H1 (cell line): ENCODE measurements around the gene KCNAB3. TPM values are rescaled to one million over a fixed set of nuclear protein-coding genes. Genes with fewer than 3 reads are reported as not detected.

ENCODE experiments used
- CTCF ChIA-PET: fragments of 300-600 bp; sonication (Branson Sonifier 250); formaldehyde crosslinking; loops from one replicate; lab custom pipeline; 2021; ENCODE audit not compliant: partially characterized antibody; lab: Charles Lee
- POLR2A ChIA-PET: fragments of 300-600 bp; sonication (Branson Sonifier 250); formaldehyde crosslinking; loops from one replicate; lab custom pipeline; 2021; ENCODE audit warnings: inconsistent platforms; ENCODE audit not compliant: partially characterized antibody; lab: Charles Lee
- DNase-seq, 2 experiments: peaks; one replicate each; pipeline versions ENCODE4 v3.0.0 to v3.0.0-alpha.2; 2010 to 2022; ENCODE audit warnings: low spot score in 2 of 2, low read depth in 1 of 2, mixed read lengths in 1 of 2
- FAIRE-seq: peaks from 2 replicates; lab custom pipeline; 2011; peaks lifted over from hg19 to GRCh38; lab: Jason Lieb, UNC
- H2AFZ ChIP-seq: 2 replicates; pipeline ENCODE4 v1.8.1; 2012; ENCODE audit warnings: low read length, inconsistent platforms
- H2AK5ac ChIP-seq: 2 replicates; pipeline ENCODE4 v1.6.1; 2013; ENCODE audit warnings: low read depth, low read length
- H2BK120ac ChIP-seq: replicated peaks from 2 replicates; pipeline ENCODE3; 2013; ENCODE audit warnings: low read depth, low read length, inconsistent platforms
- H2BK12ac ChIP-seq: 2 replicates; pipeline ENCODE4 v1.6.1; 2013; ENCODE audit warnings: low read depth, low read length
- H2BK15ac ChIP-seq: 2 replicates; pipeline ENCODE4 v1.6.1; 2013; ENCODE audit warnings: low read length
- H2BK20ac ChIP-seq: 2 replicates; pipeline ENCODE4 v1.6.1; 2013; ENCODE audit warnings: low read length
- H2BK5ac ChIP-seq: 2 replicates; pipeline ENCODE4 v1.6.1; 2013; ENCODE audit warnings: low read depth, low read length
- H3K14ac ChIP-seq: 2 replicates; pipeline ENCODE4 v1.6.1; 2013; ENCODE audit warnings: inconsistent platforms; ENCODE audit not compliant: insufficient read length
- H3K18ac ChIP-seq: 2 replicates; pipeline ENCODE4 v1.6.1; 2013; ENCODE audit warnings: low read length; ENCODE audit errors: extremely low read depth
- H3K23ac ChIP-seq: 2 replicates; pipeline ENCODE4 v1.6.1; 2013; ENCODE audit warnings: inconsistent platforms; ENCODE audit not compliant: insufficient read length
- H3K23me2 ChIP-seq: 2 replicates; pipeline ENCODE4 v1.6.1; 2013; ENCODE audit warnings: low read depth, low read length
- H3K27ac ChIP-seq: 2 replicates; pipeline ENCODE4 v1.6.1; 2011; ENCODE audit warnings: low read depth, low read length, inconsistent platforms
- H3K27me3 ChIP-seq, 4 experiments: replicated peaks in 1 of 4; 1 replicate in 1 of 4; 2 replicates in 3 of 4; pipeline versions ENCODE4 v1.6.1 to v1.8.1; 2011 to 2013; ENCODE audit warnings: low read length in 3 of 4, mild to moderate bottlenecking in 3 of 4, inconsistent platforms in 2 of 4, mixed read lengths in 2 of 4, moderate library complexity in 1 of 4; ENCODE audit not compliant: control insufficient read depth in 3 of 4, insufficient read depth in 3 of 4; ENCODE audit errors: extremely low read depth in 1 of 4
- H3K36me3 ChIP-seq, 4 experiments: 2 replicates each; pipeline versions ENCODE4 v1.6.1 to v1.8.1; 2011 to 2013; ENCODE audit warnings: mild to moderate bottlenecking in 4 of 4, low read length in 3 of 4, moderate library complexity in 2 of 4, control low read depth in 1 of 4, inconsistent platforms in 1 of 4; ENCODE audit not compliant: insufficient read depth in 4 of 4, control insufficient read depth in 2 of 4
- H3K4ac ChIP-seq: replicated peaks from 2 replicates; pipeline ENCODE3; 2013; ENCODE audit warnings: low read length, low read depth, mixed read lengths, inconsistent platforms; ENCODE audit not compliant: insufficient read length
- H3K4me1 ChIP-seq, 4 experiments: replicated peaks in 1 of 4; 1 replicate in 1 of 4; 2 replicates in 3 of 4; pipeline versions ENCODE4 v1.6.1 to v1.8.1; 2011 to 2013; ENCODE audit warnings: low read length in 3 of 4, inconsistent platforms in 2 of 4, mixed read lengths in 1 of 4; ENCODE audit not compliant: insufficient read depth in 4 of 4, control insufficient read depth in 3 of 4
- H3K4me2 ChIP-seq, 2 experiments: 2 replicates each; pipeline versions ENCODE4 v1.6.1 to v1.8.1; 2011 to 2013; ENCODE audit warnings: low read depth in 2 of 2, low read length in 2 of 2, control low read depth in 1 of 2, inconsistent platforms in 1 of 2, mild to moderate bottlenecking in 1 of 2; ENCODE audit not compliant: insufficient read depth in 1 of 2
- H3K4me3 ChIP-seq, 4 experiments: fragments of 200-600, 300-600 bp in 1 of 4; sonication (generic), shearing (Covaris generic), sonication (Bioruptor Twin) in 1 of 4; 2 replicates each; pipeline versions ENCODE4 v1.5.1 to v1.8.1; 2011 to 2016; ENCODE audit warnings: low read length in 4 of 4, low read depth in 3 of 4, control low read depth in 2 of 4, inconsistent platforms in 2 of 4, mild to moderate bottlenecking in 2 of 4, mixed read lengths in 1 of 4, moderate library complexity in 1 of 4; ENCODE audit not compliant: insufficient read depth in 2 of 4; ENCODE audit errors: extremely low read depth in 1 of 4
- H3K56ac ChIP-seq: replicated peaks from 2 replicates; pipeline ENCODE3; 2013; ENCODE audit warnings: low read depth, mild to moderate bottlenecking, mixed read lengths, low read length, inconsistent platforms; ENCODE audit not compliant: insufficient read length
- H3K79me1 ChIP-seq: 2 replicates; pipeline ENCODE4 v1.6.1; 2013; ENCODE audit warnings: low read depth, low read length, control low read depth
- H3K79me2 ChIP-seq, 2 experiments: 2 replicates each; pipeline versions ENCODE4 v1.6.1 to v1.8.1; 2012 to 2013; ENCODE audit warnings: low read length in 2 of 2, mild to moderate bottlenecking in 2 of 2, inconsistent platforms in 1 of 2; ENCODE audit not compliant: insufficient read depth in 2 of 2, control insufficient read depth in 1 of 2
- H3K9ac ChIP-seq, 4 experiments: replicated peaks in 1 of 4; 1 replicate in 1 of 4; 2 replicates in 3 of 4; pipeline versions ENCODE4 v1.6.1 to v1.8.1; 2011 to 2013; ENCODE audit warnings: low read depth in 3 of 4, low read length in 3 of 4, control low read depth in 2 of 4, mild to moderate bottlenecking in 2 of 4, moderate library complexity in 2 of 4, inconsistent platforms in 1 of 4; ENCODE audit errors: extremely low read depth in 1 of 4
- H3K9me3 ChIP-seq, 2 experiments: 2 replicates each; pipeline versions ENCODE4 v1.6.1 to v1.8.1; 2012 to 2013; ENCODE audit warnings: mild to moderate bottlenecking in 2 of 2, moderate library complexity in 2 of 2, control low read depth in 1 of 2, inconsistent platforms in 1 of 2, low read depth in 1 of 2, low read length in 1 of 2, mixed read lengths in 1 of 2; ENCODE audit not compliant: insufficient read depth in 2 of 2
- H4K20me1 ChIP-seq, 2 experiments: replicated peaks in 1 of 2; 2 replicates each; pipeline versions ENCODE3 to v1.8.1; 2011 to 2013; ENCODE audit warnings: inconsistent platforms in 2 of 2, low read length in 2 of 2, mild to moderate bottlenecking in 1 of 2; ENCODE audit not compliant: insufficient read depth in 2 of 2, control insufficient read depth in 1 of 2
- H4K5ac ChIP-seq: 2 replicates; pipeline ENCODE4 v1.6.1; 2013; ENCODE audit warnings: low read length, low read depth, mixed read lengths, inconsistent platforms; ENCODE audit not compliant: insufficient read length
- H4K8ac ChIP-seq: 2 replicates; pipeline ENCODE4 v1.8.0; 2013; ENCODE audit warnings: mild to moderate bottlenecking, moderate library complexity, low read length, inconsistent platforms; ENCODE audit not compliant: insufficient read depth; ENCODE audit errors: extremely low read depth
- H4K91ac ChIP-seq: replicated peaks from 2 replicates; pipeline ENCODE3; 2013; ENCODE audit warnings: low read length, mixed read lengths, inconsistent platforms; ENCODE audit not compliant: insufficient read length
- BACH1 ChIP-seq: IDR thresholded peaks from 2 replicates; pipeline ENCODE4 v1.6.1; 2012; ENCODE audit warnings: low read length, improper control_type of control experiment
- CHD1 ChIP-seq: IDR thresholded peaks from 2 replicates; pipeline ENCODE4 v1.6.1; 2012; ENCODE audit warnings: low read depth, low read length, improper control_type of control experiment
- CREB1 ChIP-seq: IDR thresholded peaks from 2 replicates; pipeline ENCODE4 v1.6.1; 2012; ENCODE audit warnings: inconsistent platforms
- EZH2 ChIP-seq: fragments of 200-600 bp; sonication (generic); IDR thresholded peaks from 2 replicates; pipeline ENCODE4 v1.7.1; 2012; ENCODE audit warnings: low read depth, mild to moderate bottlenecking, moderate library complexity, low read length, inconsistent platforms; ENCODE audit not compliant: severe bottlenecking
- GABPA ChIP-seq: IDR thresholded peaks from 2 replicates; pipeline ENCODE4 v1.6.1; 2011; ENCODE audit warnings: mild to moderate bottlenecking, low read length, moderate library complexity, borderline replicate concordance; ENCODE audit not compliant: insufficient read depth
- GTF2F1 ChIP-seq: IDR thresholded peaks from 2 replicates; pipeline ENCODE4 v1.6.1; 2012; ENCODE audit warnings: low read depth, low read length, improper control_type of control experiment, borderline replicate concordance
- JUND ChIP-seq: IDR thresholded peaks from 2 replicates; pipeline ENCODE4 v1.6.1; 2011; ENCODE audit warnings: mild to moderate bottlenecking, improper control_type of control experiment, low read length
- KDM4A ChIP-seq: IDR thresholded peaks from one replicate; pipeline ENCODE4 v1.7.1; 2012; ENCODE audit warnings: low read depth, mild to moderate bottlenecking, moderate library complexity, low read length, inconsistent platforms; ENCODE audit not compliant: severe bottlenecking
- NANOG ChIP-seq: IDR thresholded peaks from 2 replicates; pipeline ENCODE4 v1.6.1; 2011; ENCODE audit warnings: low read length, low read depth, mild to moderate bottlenecking, inconsistent platforms; ENCODE audit not compliant: insufficient read depth, poor library complexity, severe bottlenecking
- POLR2AphosphoS5 ChIP-seq: IDR thresholded peaks from 2 replicates; pipeline ENCODE4 v1.6.1; 2011; ENCODE audit warnings: low read depth, low read length
- RAD21 ChIP-seq, 2 experiments: IDR thresholded peaks in 1 of 2; conservative IDR thresholded peaks in 1 of 2; 2 replicates each; pipeline ENCODE4 v1.6.1; 2011; ENCODE audit warnings: low read depth in 2 of 2, low read length in 2 of 2, improper control_type of control experiment in 1 of 2, inconsistent platforms in 1 of 2, mild to moderate bottlenecking in 1 of 2, moderate library complexity in 1 of 2
- WGBS, 2 experiments: shearing (Covaris generic) in 1 of 2; methylation state at CpG; one replicate each; pipeline versions ENCODE4 v1.1.6 to v1.1.7; 2013 to 2015; ENCODE audit warnings: low lambda C conversion rate in 2 of 2, mixed read lengths in 2 of 2, inconsistent platforms in 1 of 2, low coverage in 1 of 2, missing lambda C conversion rate in 1 of 2; ENCODE audit not compliant: insufficient replicate concordance in 2 of 2, insufficient coverage in 1 of 2, insufficient read length in 1 of 2; ENCODE audit errors: extremely low coverage in 1 of 2, missing lambda C conversion rate in 1 of 2; 5-methylcytosine and 5-hydroxymethylcytosine counted together
- polyA plus RNA-seq, 7 experiments: library from polyadenylated mRNA; depleted of rRNA in 3 of 7; stranded (reverse) in 5 of 7; unstranded in 2 of 7; fragments of >200 nt in 5 of 7; fragments of 200-250 nt in 2 of 7; gene quantifications; 1 replicate in 5 of 7; 2 replicates in 1 of 7; 4 replicates in 1 of 7; pipeline versions ENCODE4 v1.2.1 to v1.2.3, GENCODE V29; 2011 to 2013; ENCODE audit warnings: missing spikeins in 2 of 7, mixed read lengths in 2 of 7
- total RNA-seq: library from RNA; stranded (reverse); fragmentation: NEBNext Ultra II Directional; extraction: Animal tissue kit (Norgen Biotek cat#: 25700); gene quantifications from 2 replicates; pipeline ENCODE4 v1.2.1, GENCODE V29; 2021
- TF ChIP-seq, protein P1 (sequence below): IDR thresholded peaks from 2 replicates; pipeline ENCODE4 v1.6.1; 2012; ENCODE audit warnings: inconsistent platforms

Gene KCNAB3
- total and polyA plus RNA-seq, 2 of the 8 experiments (the other 6 are each of a cell fraction or from before 2014, with no cell fraction given): 1.7 to 2.4 TPM

DNA sequence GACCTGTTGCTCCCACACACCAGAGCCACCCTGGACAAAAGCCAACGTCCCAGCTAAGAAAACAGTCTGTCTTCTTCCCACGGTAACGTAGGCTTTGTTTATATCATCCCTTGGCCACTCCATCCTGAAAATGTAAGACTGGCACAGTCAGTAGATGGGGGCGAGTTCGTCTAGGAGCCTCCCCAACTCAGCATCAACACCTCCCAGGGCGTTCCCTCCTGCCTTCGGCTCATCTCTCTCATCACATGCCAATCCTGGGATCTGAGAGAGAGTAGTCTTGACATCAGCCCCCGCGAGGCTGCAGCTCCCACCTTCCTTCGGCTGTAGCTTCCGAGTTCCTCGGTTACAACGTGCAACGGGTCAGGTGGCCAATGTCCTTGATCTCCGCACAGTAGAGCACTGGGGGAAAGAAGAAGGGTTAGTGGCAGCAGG is 14.5 kb downstream of the KCNAB3 start:
- peak overlapping the region; percentile 85 to 88 for H3K4me2 ChIP-seq
- H2BK120ac ChIP-seq: no peak overlapping the region
- no peak for DNase-seq
- H3K27ac ChIP-seq: no peak overlapping the region
- no peak overlapping the region for H4K5ac ChIP-seq
- H3K9me3 ChIP-seq: no peaks in the 10 kb centered on the region
- no peak overlapping the region for H3K56ac ChIP-seq
- peak; percentile 39 for FAIRE-seq
- H2BK20ac ChIP-seq: no peak overlapping the region
- H4K20me1 ChIP-seq: peaks cover 0 to 2% of the 10 kb centered on the region in 2 experiments
- H2AK5ac ChIP-seq: no peak overlapping the region
- H3K14ac ChIP-seq: no peak overlapping the region
- no peak overlapping the region for H4K91ac ChIP-seq
- no peak overlapping the region for H4K8ac ChIP-seq
- H3K9ac ChIP-seq: no peak overlapping the region
- H3K79me1 ChIP-seq: no peaks in the 10 kb centered on the region
- no peak overlapping the region for H2BK15ac ChIP-seq
- no peak overlapping the region for H3K4ac ChIP-seq
- peaks cover 10 to 30% (median 26%) of the 10 kb centered on the region in 4 experiments for H3K27me3 ChIP-seq
- ChIA-PET POLR2A (interaction anchor here (0.6 to 2.0 kb wide), 6 partner anchors 11 to 126 kb away, joined by 3 to 9 read pairs (median 3); partner anchors contain the start of genes CNTROB and TRAPPC1), CTCF (interaction anchor here (0.6 to 6.9 kb wide), 7 partner anchors 12 to 159 kb away, joined by 3 to 64 read pairs (median 4); no protein-coding TSS in a partner anchor)
- no peak overlapping the region for H2BK12ac ChIP-seq
- 0 out of 2 replicates have a peak overlapping the region, but pooled peaks have one; percentile 58 for H2AFZ ChIP-seq
- WGBS, 2 experiments: 23% methylated on average over 15 of the region's 15 CpGs; no CpG with 5 or more reads in 1 of the 2 experiments
- H3K23me2 ChIP-seq: peaks cover 7% of the 10 kb centered on the region
- H3K23ac ChIP-seq: no peak overlapping the region
- H3K4me3 ChIP-seq: peak overlapping the region; percentile 30 to 53 (median 37); a peak in 7 of 8 replicates
- H2BK5ac ChIP-seq: no peak overlapping the region
- H3K79me2 ChIP-seq: no peaks in the 10 kb centered on the region
- H3K4me1 ChIP-seq: peaks cover 0 to 6% (median 6%) of the 10 kb centered on the region in 4 experiments; a peak in 5 of 7 replicates
- peaks cover 0 to 3% (median 0%) of the 10 kb centered on the region in 4 experiments; a peak in 3 of 8 replicates for H3K36me3 ChIP-seq
- H3K18ac ChIP-seq: no peak overlapping the region
- TF ChIP-seq, protein P1, sequence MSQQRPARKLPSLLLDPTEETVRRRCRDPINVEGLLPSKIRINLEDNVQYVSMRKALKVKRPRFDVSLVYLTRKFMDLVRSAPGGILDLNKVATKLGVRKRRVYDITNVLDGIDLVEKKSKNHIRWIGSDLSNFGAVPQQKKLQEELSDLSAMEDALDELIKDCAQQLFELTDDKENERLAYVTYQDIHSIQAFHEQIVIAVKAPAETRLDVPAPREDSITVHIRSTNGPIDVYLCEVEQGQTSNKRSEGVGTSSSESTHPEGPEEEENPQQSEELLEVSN: no peak
- TF ChIP-seq CREB1 (no peak), CHD1 (no peak), GABPA (no peak), KDM4A (no peak), POLR2AphosphoS5 (no peak), EZH2 (no peak), JUND (no peak), NANOG (no peak), GTF2F1 (no peak), BACH1 (no peak), RAD21 (IDR thresholded peaks at IDR 0.05 in 1 of 2, conservative IDR thresholded peaks at IDR 0.05 in 1 of 2; ENCODE audit: low read depth in 2 of 2, low read length in 2 of 2) (no peak)
